MG63 (cell line): ENCODE results near the gene LIPC. TPM values are rescaled to one million over a fixed set of nuclear protein-coding genes. Genes with fewer than 3 reads are reported as not detected.
A peak's percentile ranks its signal among the peaks of the same experiment; 100 is the strongest.

ENCODE experiments used
- DNase-seq: peaks from one replicate; pipeline ENCODE4 v3.0.0-alpha.2; 2020
- H3K27me3 ChIP-seq: fragments of 250-450 bp; sonication (Bioruptor Pico); 2 replicates; pipeline ENCODE4 v1.5.1; 2020; ENCODE audit warnings: mild to moderate bottlenecking, moderate library complexity
- H3K36me3 ChIP-seq: fragments of 250-450 bp; sonication (Bioruptor Pico); 2 replicates; pipeline ENCODE4 v1.5.1; 2020; ENCODE audit warnings: mild to moderate bottlenecking, moderate library complexity
- H3K4me3 ChIP-seq: fragments of 250-450 bp; sonication (Bioruptor Pico); 2 replicates; pipeline ENCODE4 v1.5.1; 2020; ENCODE audit warnings: mild to moderate bottlenecking, moderate library complexity
- H3K9me3 ChIP-seq: fragments of 250-450 bp; sonication (Bioruptor Pico); 2 replicates; pipeline ENCODE4 v1.5.1; 2020; ENCODE audit warnings: mild to moderate bottlenecking, moderate library complexity
- total RNA-seq: library from RNA; depleted of rRNA; stranded (reverse); fragments of >200 nt; shearing (Covaris generic); gene quantifications from 2 replicates; pipeline ENCODE4 v1.2.3, GENCODE V29; 2014; ENCODE audit warnings: low replicate concordance

Gene LIPC
- total RNA-seq, 1 experiment from 2014 or later = 0.16 TPM

DNA sequence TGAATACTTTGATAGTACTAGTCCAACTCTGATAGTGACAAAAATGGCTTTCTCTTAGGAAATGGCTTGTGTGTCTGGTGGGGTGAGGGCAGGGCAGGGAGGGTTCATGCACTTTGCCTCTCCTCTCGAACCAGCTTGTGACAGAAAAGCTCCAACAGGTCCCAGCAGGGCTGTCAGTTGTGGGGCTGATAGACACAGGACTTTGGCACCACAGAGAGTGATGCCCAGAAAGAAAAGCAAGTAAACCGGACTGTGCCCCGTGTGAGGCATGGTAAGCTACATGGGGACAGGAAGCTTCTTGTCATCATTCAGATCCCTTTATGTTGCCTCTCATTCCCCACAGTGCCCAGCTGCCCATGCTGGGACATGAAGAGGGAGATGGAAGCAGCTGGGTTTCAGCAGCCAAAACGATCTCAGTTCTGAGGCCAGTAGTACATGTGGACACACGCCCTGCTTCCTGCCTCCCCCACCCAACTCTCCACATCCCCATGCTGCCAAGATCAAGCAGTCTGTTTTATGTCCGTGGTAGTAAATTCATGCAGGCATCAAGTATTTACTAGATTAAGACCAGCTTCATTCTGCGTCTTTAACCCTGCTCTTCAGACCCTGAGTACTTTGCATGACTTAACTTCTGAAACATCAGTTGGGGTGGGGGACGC is 29.7 kb upstream of the LIPC start:
- H3K9me3 ChIP-seq = no peaks in the 10 kb centered on the region
- peak; percentile 19 for DNase-seq
- H3K27me3 ChIP-seq = no peaks in the 10 kb centered on the region
- H3K4me3 ChIP-seq = no peak overlapping the region
- H3K36me3 ChIP-seq = no peaks in the 10 kb centered on the region

DNA sequence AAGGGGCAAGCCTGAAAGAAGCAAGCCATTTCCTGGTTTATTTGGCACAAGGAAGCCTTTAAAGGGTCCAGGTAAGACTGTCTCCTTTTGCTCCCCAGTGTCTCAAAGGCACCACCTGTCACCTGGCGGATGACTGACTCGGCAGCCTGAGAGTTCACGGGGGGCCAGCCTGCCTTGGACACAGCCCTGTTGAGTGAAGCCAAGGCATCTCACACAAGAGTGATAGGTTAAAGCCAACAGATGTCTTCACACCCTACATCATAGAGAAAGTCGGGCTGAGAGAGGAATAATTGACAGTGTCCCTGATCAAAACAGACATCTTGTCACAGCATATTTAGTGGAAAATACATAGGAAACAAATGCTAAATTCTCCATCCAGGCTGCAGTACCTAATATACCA is 28.2 kb upstream of the LIPC start:
- Histone ChIP-seq H3K36me3 (no peaks in the 10 kb centered on the region), H3K4me3 (no peak overlapping the region), H3K9me3 (no peaks in the 10 kb centered on the region), H3K27me3 (no peaks in the 10 kb centered on the region)
- no peak for DNase-seq

DNA sequence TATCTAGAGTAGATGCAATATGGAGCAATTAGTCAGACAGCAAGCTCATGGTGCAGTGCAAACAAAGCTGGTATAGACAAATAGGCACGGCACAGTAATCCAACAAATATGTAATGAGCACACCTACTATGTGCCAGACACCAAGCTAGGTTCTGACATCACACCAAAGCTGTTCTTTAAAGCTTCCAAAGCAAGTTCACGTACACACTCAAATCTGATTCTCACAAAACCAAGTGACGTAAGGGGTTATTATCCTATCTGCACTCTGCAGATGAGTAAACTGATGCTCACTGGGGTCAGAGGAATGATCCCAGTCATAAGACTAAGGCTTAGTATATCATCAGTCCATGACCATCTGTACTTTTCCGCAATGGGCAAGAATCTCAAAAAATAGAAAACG is 27.8 kb upstream of the LIPC start:
- no peaks in the 10 kb centered on the region for H3K27me3 ChIP-seq
- no peak overlapping the region for H3K4me3 ChIP-seq
- no peaks in the 10 kb centered on the region for H3K36me3 ChIP-seq
- DNase-seq = no peak
- no peaks in the 10 kb centered on the region for H3K9me3 ChIP-seq

DNA sequence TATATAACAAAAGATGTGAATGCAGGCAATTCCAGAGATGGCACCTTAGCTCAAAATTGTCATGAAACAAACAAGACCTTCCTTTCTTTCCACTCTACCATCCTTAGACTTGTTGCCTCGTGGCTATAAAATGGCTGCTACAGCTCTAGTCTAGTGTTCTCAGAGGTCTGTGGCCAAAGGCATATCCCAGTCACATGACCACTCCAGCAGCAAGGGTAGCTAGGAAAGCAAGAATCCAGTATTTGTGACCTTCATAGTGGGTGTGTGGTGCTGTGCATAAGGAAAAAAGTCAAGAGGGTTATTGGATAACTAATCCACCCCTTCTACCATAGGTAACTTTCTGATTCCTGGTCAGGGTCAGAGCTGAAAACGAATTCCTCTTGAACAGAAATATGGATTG is 27.1 kb upstream of the LIPC start:
- Histone ChIP-seq H3K9me3 (no peaks in the 10 kb centered on the region), H3K27me3 (no peaks in the 10 kb centered on the region), H3K4me3 (no peak overlapping the region), H3K36me3 (no peaks in the 10 kb centered on the region)
- DNase-seq = no peak

DNA sequence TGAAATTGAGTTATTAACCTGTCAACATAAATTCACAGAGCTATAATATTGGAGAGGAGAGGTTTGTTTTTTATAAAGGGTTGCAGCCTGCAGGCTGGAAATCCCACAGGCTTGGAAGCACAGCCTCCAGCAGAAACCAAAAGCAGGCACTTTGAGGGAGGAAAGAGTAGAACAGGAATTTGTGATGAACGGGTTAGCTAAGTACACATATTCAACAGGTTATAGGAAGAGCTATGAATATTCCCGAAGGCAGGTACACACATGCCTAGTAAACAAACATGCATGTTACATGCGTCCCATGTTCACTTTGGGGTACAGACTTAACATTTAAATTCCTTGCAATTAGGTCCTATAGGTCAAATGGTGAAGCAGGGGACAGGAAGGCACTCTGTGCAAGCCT is 25.9 kb upstream of the LIPC start:
- Histone ChIP-seq H3K9me3 (no peaks in the 10 kb centered on the region), H3K27me3 (no peaks in the 10 kb centered on the region), H3K4me3 (no peak overlapping the region), H3K36me3 (no peaks in the 10 kb centered on the region)
- DNase-seq = no peak

DNA sequence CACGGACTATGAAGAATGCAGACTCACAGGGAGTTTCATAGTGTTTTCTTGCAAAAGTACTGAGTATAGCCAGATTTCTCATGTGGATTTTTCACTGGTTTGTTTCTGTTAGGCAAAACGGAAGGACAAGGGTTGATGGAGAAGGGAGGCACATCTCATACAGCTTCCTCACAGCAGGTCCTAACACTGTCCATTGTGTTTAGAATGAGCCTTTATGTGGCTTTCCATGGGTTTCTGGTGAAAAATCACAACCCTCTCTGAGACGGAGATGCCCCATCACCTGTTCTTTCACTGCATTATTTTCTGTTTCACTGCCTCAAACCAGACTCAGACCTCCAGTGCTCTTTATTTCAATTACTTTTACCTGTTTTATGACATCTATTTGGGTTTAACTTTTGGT is 25.0 kb upstream of the LIPC start:
- no peak for DNase-seq
- H3K4me3 ChIP-seq = no peak overlapping the region

DNA sequence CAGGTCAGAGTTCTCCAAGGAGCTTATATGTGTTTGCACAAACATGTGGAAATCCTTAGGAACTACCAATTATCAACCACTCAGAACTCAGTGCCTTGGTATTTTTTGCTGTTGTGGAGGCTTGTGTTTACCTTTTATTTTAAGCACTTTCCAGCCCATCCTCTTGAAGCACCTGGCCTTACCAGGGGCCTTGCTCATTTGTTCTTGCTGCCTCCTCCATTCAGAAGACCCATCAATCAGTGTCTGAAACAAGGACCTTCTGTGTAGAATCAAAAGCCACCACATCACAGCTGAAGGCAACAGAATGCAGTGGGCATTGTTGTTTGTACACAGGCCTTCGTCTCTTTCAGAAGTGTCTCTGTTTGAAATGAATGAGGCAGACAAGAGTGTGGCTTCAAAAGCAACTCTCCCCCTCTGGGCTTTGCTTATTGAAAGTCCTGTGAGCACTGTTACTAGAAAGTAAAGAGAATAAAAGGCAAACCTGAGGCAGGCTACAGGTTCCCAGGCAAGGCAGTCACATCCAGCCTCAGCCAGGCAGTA is 24.5 kb upstream of the LIPC start:
- no peaks in the 10 kb centered on the region for H3K9me3 ChIP-seq
- H3K36me3 ChIP-seq = no peaks in the 10 kb centered on the region
- DNase-seq = no peak
- H3K27me3 ChIP-seq = no peaks in the 10 kb centered on the region
- no peak overlapping the region for H3K4me3 ChIP-seq

More for the DNA sequence above, 25.0 kb upstream of the LIPC start:
- H3K27me3 ChIP-seq = no peaks in the 10 kb centered on the region
- H3K9me3 ChIP-seq = no peaks in the 10 kb centered on the region
- no peaks in the 10 kb centered on the region for H3K36me3 ChIP-seq

DNA sequence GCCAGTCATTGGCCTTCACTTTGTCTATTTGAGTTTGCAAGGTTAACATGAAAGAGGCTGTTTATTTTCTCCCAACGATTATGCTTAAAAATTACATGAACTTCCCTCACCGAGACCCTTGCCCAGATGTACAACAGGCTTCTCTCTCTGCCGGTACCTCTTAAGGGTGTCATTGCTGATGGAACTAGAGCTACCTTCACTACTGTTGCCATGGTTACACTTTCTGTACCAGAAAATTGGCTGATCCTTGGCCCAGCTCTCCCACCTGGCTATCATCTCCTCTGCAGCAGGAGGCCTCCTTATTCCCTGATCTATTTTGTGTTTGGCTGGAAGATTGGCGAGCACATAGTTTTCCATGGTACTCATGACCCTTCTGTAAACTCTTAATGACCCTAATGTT is 24.0 kb upstream of the LIPC start:
- Histone ChIP-seq H3K9me3 (no peaks in the 10 kb centered on the region), H3K4me3 (no peak overlapping the region), H3K27me3 (no peaks in the 10 kb centered on the region), H3K36me3 (no peaks in the 10 kb centered on the region)
- no peak for DNase-seq

DNA sequence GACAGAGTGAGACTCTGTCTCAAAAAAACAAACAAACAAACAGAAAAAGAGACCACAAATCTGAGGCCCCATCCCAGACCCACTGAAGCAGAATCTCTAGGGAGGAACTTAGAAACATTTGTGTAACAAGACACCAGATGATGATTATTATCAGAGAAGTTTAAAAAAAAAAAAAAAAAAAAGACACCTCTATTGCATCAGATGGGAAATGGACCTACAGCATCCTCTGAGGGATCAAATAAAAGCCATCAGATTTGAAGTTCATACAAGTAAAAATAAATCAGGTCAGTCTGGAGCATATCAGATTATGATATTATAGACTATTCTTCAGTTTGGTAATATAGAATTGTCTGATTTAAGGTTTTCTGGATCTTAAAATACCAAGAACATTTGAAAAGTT is 21.9 kb upstream of the LIPC start:
- DNase-seq = no peak
- no peak overlapping the region for H3K4me3 ChIP-seq

DNA sequence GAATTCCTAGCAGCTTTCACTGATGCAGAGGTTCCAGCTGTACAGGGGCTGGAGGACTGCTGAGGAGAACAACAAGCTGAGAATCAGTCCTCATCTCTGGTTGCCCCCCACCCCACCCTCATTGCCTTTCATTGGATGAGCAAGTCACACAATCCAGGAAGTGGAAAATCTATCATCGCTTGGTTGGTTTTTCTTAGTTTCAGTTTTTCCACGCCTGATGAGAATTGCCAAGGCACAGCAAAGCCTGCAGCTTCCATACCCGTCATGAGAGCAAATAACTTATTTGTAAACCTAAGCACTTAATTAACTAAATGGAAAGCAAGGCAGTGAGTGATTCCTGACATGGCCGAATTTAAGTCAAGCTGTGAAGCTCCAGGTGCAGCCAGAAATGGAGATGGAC is 21.4 kb upstream of the LIPC start:
- no peaks in the 10 kb centered on the region for H3K9me3 ChIP-seq
- H3K4me3 ChIP-seq = peak overlapping the region; percentile 31
- no peaks in the 10 kb centered on the region for H3K36me3 ChIP-seq
- H3K27me3 ChIP-seq = no peaks in the 10 kb centered on the region
- DNase-seq = peak; percentile 62

More for the DNA sequence above, 21.9 kb upstream of the LIPC start:
- Histone ChIP-seq H3K9me3 (no peaks in the 10 kb centered on the region), H3K36me3 (no peaks in the 10 kb centered on the region), H3K27me3 (no peaks in the 10 kb centered on the region)

DNA sequence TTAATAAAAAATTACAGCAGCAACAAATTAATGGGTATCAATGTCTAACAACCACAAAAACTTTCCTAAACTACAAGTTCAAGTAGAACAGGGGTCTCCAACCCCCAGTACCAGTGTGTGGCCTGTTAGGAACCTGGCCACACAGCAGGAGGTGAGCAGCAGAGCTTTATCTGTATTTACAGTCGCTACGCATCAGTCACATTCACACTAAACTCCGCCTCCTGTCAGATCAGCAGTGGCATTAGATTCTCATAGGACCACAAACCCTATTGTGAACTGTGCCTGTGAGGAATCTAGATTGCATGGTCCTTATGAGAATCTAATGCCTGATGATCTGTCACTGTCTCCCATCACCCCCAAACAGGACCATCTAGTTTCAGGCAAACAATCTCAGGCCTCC is 18.5 kb upstream of the LIPC start:
- no peak overlapping the region for H3K4me3 ChIP-seq
- H3K27me3 ChIP-seq = no peaks in the 10 kb centered on the region
- DNase-seq = no peak
- H3K9me3 ChIP-seq = no peaks in the 10 kb centered on the region; the same call in 1 of the 2 replicates
- no peaks in the 10 kb centered on the region for H3K36me3 ChIP-seq

DNA sequence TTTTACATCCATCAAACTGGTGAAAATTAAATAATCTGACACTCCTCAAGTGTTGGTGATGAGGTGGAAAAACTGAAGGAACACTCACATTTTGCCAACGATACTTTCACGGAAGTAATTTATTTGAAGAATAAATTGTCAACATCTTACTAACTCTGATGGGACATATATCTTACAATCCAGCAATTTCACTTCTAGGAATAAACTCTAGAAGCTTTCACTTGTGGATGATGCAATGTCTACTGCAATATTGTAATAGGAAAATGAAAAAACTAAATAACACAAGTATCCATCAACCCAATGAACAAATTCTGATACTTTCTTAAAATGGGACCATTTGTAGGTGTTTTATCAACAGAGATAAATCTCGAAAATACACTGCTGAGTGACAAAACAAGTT is 16.2 kb upstream of the LIPC start:
- Histone ChIP-seq H3K27me3 (no peaks in the 10 kb centered on the region), H3K4me3 (no peak overlapping the region), H3K36me3 (no peaks in the 10 kb centered on the region), H3K9me3 (no peaks in the 10 kb centered on the region; the same call in 1 of the 2 replicates)
- DNase-seq = no peak

DNA sequence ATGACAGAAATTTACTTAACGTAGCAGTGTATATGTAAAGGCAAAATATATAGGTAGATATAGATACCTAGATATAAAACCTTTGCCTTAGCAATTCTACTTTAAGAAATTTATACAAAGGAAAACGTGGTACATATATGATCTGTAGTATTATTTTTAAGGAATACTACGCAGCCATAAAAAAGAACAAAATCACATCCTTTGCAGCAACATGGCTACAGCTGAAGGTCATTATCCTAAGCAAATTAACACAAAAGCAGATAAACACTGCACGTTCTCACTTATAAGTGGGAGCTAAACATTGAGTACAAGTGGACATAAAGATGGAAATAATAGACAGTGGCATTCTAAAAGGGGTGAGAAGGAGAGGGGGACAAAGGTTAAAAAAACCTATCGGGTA is 14.8 kb upstream of the LIPC start:
- Histone ChIP-seq H3K4me3 (no peak overlapping the region), H3K27me3 (no peaks in the 10 kb centered on the region), H3K9me3 (no peaks in the 10 kb centered on the region; the same call in 1 of the 2 replicates), H3K36me3 (no peaks in the 10 kb centered on the region)
- no peak for DNase-seq

DNA sequence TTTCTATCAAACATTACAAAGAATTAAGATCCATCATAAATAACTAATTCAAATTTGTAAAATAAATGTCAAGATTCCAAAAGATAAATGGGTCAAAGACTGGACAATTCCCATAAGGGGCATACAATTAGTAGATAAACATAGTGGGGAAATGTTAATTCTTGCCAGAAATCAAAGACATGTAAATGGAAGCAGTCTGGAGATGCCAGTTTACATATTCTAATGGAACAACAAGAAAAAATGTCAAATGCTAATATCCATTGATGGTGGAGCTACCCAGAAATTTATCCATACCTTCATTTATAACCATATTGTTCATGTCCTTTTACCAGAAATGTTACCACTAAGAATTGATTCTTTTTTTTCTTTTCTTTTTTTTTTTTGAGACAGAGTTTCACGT is 13.7 kb upstream of the LIPC start:
- Histone ChIP-seq H3K36me3 (no peaks in the 10 kb centered on the region), H3K4me3 (no peak overlapping the region), H3K27me3 (no peaks in the 10 kb centered on the region), H3K9me3 (no peaks in the 10 kb centered on the region; the same call in 1 of the 2 replicates)
- DNase-seq = no peak

DNA sequence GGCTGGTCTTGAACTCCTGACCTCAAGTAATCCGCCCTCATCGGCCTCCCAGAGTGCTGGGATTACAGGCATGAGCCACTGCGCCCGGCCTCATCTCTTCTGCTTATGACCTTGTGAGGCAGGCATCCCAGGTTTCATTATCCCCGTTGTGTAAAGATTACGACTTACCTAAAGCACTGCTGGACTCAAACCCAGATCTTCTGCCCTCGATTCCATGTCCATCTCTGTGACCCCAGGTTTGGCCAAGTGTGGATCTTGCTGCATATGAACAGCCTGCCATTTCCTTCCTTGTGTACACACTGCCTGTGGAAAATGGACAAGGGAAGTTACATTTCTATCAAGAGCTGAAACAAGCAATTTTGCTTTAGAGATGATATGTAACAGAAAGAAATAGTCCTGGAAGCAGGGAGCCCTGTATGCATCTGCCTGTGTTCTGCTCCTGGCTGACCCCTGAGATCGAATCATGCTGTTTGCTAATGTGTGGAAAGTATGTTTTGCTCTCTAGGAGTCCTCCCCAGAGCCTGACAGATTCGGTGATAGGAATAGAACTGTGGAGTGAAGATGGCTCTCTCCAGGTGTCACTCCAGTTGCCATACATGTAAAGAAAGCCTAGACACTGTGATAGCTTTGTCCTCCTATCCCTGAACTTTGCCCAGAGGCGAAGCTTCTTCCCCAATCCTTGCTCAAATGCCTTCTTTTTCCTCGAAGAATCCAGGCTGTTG is 11.8 kb upstream of the LIPC start:
- no peaks in the 10 kb centered on the region for H3K36me3 ChIP-seq
- H3K9me3 ChIP-seq = no peaks in the 10 kb centered on the region; the same call in 1 of the 2 replicates
- H3K27me3 ChIP-seq = no peaks in the 10 kb centered on the region
- DNase-seq = no peak
- no peak overlapping the region for H3K4me3 ChIP-seq

DNA sequence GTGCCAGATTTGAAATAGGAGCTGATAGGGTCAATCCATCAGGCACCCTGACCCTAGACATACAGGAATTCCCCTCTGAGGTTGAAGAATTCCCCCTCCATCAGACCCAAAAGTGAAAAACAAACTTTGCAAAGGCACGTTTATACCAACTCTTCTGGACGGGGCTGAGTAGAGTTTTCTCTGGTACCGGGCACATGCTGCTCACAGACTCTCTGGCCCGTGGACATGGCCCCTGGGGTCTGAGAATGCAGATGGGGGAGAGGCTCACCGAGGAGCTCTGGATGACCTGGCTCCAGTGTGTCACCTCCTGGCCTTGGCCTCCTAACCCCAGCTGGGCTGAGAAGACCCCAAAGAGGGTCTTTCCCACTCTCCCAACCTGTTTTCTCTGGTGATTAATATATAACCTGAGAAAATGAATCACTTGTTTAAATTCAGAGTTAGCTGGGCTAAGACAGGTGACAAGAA is 11.2 kb upstream of the LIPC start:
- Histone ChIP-seq H3K27me3 (no peaks in the 10 kb centered on the region), H3K36me3 (no peaks in the 10 kb centered on the region), H3K9me3 (no peaks in the 10 kb centered on the region; the same call in 1 of the 2 replicates), H3K4me3 (no peak overlapping the region)
- DNase-seq = no peak

DNA sequence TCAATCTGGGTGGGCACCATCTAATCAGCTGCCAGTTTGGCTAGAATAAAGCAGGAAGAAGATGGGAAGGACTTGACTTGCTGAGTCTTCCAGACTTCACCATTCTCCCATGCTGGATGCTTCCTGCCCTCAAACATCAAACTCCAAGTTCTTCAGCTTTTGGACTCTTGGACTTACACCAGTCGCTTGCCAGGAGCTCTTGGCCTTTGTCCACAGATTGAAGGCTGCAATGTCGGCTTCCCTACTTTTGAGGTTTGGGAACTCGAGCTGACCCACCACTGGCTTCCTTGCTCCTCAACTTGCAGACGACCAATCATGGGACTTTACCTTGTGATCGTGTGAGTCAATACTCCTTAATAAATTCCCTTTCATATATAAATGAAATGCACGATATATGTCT is 8.6 kb upstream of the LIPC start:
- Histone ChIP-seq H3K27me3 (no peaks in the 10 kb centered on the region), H3K9me3 (no peaks in the 10 kb centered on the region), H3K4me3 (no peak overlapping the region), H3K36me3 (no peaks in the 10 kb centered on the region)
- no peak for DNase-seq
